SK-N-SH treated with all-trans-retinoic acid at 6 μM for 48 hours (cell line): ENCODE measurements around the gene LGALS7.
"Not testable (repeated sequence)": the region's sequence is repeated elsewhere in the genome, so short reads cannot be mapped to it uniquely, and the experiment has no call there.

Experiments
- GLIS3 ChIP-seq: fragments of 250-450 bp; sonication (Bioruptor Pico); IDR thresholded peaks from 2 replicates; pipeline ENCODE4 v1.5.0; 2020; ENCODE audit warnings: mild to moderate bottlenecking, moderate library complexity
- RARB ChIP-seq: fragments of 250-450 bp; sonication (Bioruptor Pico); IDR thresholded peaks from 2 replicates; pipeline ENCODE4 v1.8.0; 2021; ENCODE audit warnings: mild to moderate bottlenecking, moderate library complexity
- ZFP3 ChIP-seq: fragments of 250-450 bp; sonication (Bioruptor Pico); IDR thresholded peaks from 2 replicates; pipeline ENCODE4 v1.5.0; 2020; ENCODE audit warnings: mild to moderate bottlenecking, moderate library complexity
- TF ChIP-seq, protein P1 (sequence below): fragments of 250-450 bp; sonication (Bioruptor Pico); IDR thresholded peaks from 2 replicates; pipeline ENCODE4 v1.8.0; 2021; ENCODE audit warnings: low read depth, mild to moderate bottlenecking, moderate library complexity, borderline replicate concordance

DNA sequence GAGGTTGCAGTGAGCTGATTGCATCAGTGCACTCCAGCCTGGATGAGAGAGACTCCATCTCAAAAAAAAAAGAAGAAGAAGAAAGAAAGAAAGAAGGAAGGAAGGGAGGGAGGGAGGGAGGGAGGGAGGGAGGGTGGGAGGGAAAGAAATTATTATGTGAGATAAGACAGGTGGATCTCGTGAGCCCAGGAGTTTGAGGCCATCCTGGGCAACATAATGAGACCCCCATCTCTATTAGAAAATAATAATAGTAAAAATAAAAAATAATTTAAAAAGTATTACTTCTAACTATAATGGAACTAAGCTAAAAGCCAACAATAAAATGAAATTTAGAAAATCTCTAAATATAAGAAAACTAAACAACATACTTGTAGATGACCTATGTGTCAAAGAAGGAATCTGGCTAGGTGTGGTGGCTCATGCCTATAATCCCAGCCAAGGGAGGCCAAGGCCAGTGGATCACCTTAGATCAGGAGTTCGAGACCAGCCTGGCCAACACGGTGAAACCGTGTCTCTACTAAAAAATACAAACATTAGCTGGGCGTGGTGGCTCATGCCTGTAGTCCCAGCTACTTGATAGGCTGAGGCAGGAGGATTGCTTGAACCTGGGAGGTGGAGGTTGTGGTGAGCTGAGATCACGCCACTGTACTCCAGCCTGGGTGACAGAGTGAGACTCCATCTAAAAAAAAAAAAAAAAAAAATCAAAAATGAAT lies 12.4 kb downstream of the LGALS7 start:
- TF ChIP-seq ZFP3, RARB, GLIS3 (CRISPR knock-in tag): not testable (repeated sequence)
- TF ChIP-seq, protein P1, sequence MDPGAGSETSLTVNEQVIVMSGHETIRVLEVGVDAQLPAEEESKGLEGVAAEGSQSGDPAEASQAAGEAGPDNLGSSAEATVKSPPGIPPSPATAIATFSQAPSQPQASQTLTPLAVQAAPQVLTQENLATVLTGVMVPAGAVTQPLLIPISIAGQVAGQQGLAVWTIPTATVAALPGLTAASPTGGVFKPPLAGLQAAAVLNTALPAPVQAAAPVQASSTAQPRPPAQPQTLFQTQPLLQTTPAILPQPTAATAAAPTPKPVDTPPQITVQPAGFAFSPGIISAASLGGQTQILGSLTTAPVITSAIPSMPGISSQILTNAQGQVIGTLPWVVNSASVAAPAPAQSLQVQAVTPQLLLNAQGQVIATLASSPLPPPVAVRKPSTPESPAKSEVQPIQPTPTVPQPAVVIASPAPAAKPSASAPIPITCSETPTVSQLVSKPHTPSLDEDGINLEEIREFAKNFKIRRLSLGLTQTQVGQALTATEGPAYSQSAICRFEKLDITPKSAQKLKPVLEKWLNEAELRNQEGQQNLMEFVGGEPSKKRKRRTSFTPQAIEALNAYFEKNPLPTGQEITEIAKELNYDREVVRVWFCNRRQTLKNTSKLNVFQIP: not testable (repeated sequence)
